H1 (cell line): ENCODE data around the gene XYLB. TPM values are rescaled to one million over a fixed set of nuclear protein-coding genes. Genes with fewer than 3 reads are reported as not detected.

Experiments used
- CTCF ChIA-PET: fragments of 300-600 bp; sonication (Branson Sonifier 250); formaldehyde crosslinking; loops from one replicate; lab custom pipeline; 2021; ENCODE audit not compliant: partially characterized antibody; lab: Charles Lee
- POLR2A ChIA-PET: fragments of 300-600 bp; sonication (Branson Sonifier 250); formaldehyde crosslinking; loops from one replicate; lab custom pipeline; 2021; ENCODE audit warnings: inconsistent platforms; ENCODE audit not compliant: partially characterized antibody; lab: Charles Lee
- DNase-seq, 2 experiments: peaks; one replicate each; pipeline versions ENCODE4 v3.0.0 to v3.0.0-alpha.2; 2010 to 2022; ENCODE audit warnings: low spot score in 2 of 2, low read depth in 1 of 2, mixed read lengths in 1 of 2
- FAIRE-seq: peaks from 2 replicates; lab custom pipeline; 2011; peaks lifted over from hg19 to GRCh38; lab: Jason Lieb, UNC
- H2AFZ ChIP-seq: 2 replicates; pipeline ENCODE4 v1.8.1; 2012; ENCODE audit warnings: low read length, inconsistent platforms
- H2AK5ac ChIP-seq: 2 replicates; pipeline ENCODE4 v1.6.1; 2013; ENCODE audit warnings: low read depth, low read length
- H2BK120ac ChIP-seq: replicated peaks from 2 replicates; pipeline ENCODE3; 2013; ENCODE audit warnings: low read depth, low read length, inconsistent platforms
- H2BK12ac ChIP-seq: 2 replicates; pipeline ENCODE4 v1.6.1; 2013; ENCODE audit warnings: low read depth, low read length
- H2BK15ac ChIP-seq: 2 replicates; pipeline ENCODE4 v1.6.1; 2013; ENCODE audit warnings: low read length
- H2BK20ac ChIP-seq: 2 replicates; pipeline ENCODE4 v1.6.1; 2013; ENCODE audit warnings: low read length
- H2BK5ac ChIP-seq: 2 replicates; pipeline ENCODE4 v1.6.1; 2013; ENCODE audit warnings: low read depth, low read length
- H3K14ac ChIP-seq: 2 replicates; pipeline ENCODE4 v1.6.1; 2013; ENCODE audit warnings: inconsistent platforms; ENCODE audit not compliant: insufficient read length
- H3K18ac ChIP-seq: 2 replicates; pipeline ENCODE4 v1.6.1; 2013; ENCODE audit warnings: low read length; ENCODE audit errors: extremely low read depth
- H3K23ac ChIP-seq: 2 replicates; pipeline ENCODE4 v1.6.1; 2013; ENCODE audit warnings: inconsistent platforms; ENCODE audit not compliant: insufficient read length
- H3K23me2 ChIP-seq: 2 replicates; pipeline ENCODE4 v1.6.1; 2013; ENCODE audit warnings: low read depth, low read length
- H3K27ac ChIP-seq: 2 replicates; pipeline ENCODE4 v1.6.1; 2011; ENCODE audit warnings: low read depth, low read length, inconsistent platforms
- H3K27me3 ChIP-seq, 4 experiments: replicated peaks in 1 of 4; 1 replicate in 1 of 4; 2 replicates in 3 of 4; pipeline versions ENCODE4 v1.6.1 to v1.8.1; 2011 to 2013; ENCODE audit warnings: low read length in 3 of 4, mild to moderate bottlenecking in 3 of 4, inconsistent platforms in 2 of 4, mixed read lengths in 2 of 4, moderate library complexity in 1 of 4; ENCODE audit not compliant: control insufficient read depth in 3 of 4, insufficient read depth in 3 of 4; ENCODE audit errors: extremely low read depth in 1 of 4
- H3K36me3 ChIP-seq, 4 experiments: 2 replicates each; pipeline versions ENCODE4 v1.6.1 to v1.8.1; 2011 to 2013; ENCODE audit warnings: mild to moderate bottlenecking in 4 of 4, low read length in 3 of 4, moderate library complexity in 2 of 4, control low read depth in 1 of 4, inconsistent platforms in 1 of 4; ENCODE audit not compliant: insufficient read depth in 4 of 4, control insufficient read depth in 2 of 4
- H3K4ac ChIP-seq: replicated peaks from 2 replicates; pipeline ENCODE3; 2013; ENCODE audit warnings: low read length, low read depth, mixed read lengths, inconsistent platforms; ENCODE audit not compliant: insufficient read length
- H3K4me1 ChIP-seq, 4 experiments: replicated peaks in 1 of 4; 1 replicate in 1 of 4; 2 replicates in 3 of 4; pipeline versions ENCODE4 v1.6.1 to v1.8.1; 2011 to 2013; ENCODE audit warnings: low read length in 3 of 4, inconsistent platforms in 2 of 4, mixed read lengths in 1 of 4; ENCODE audit not compliant: insufficient read depth in 4 of 4, control insufficient read depth in 3 of 4
- H3K4me2 ChIP-seq, 2 experiments: 2 replicates each; pipeline versions ENCODE4 v1.6.1 to v1.8.1; 2011 to 2013; ENCODE audit warnings: low read depth in 2 of 2, low read length in 2 of 2, control low read depth in 1 of 2, inconsistent platforms in 1 of 2, mild to moderate bottlenecking in 1 of 2; ENCODE audit not compliant: insufficient read depth in 1 of 2
- H3K4me3 ChIP-seq, 4 experiments: fragments of 200-600, 300-600 bp in 1 of 4; sonication (generic), shearing (Covaris generic), sonication (Bioruptor Twin) in 1 of 4; 2 replicates each; pipeline versions ENCODE4 v1.5.1 to v1.8.1; 2011 to 2016; ENCODE audit warnings: low read length in 4 of 4, low read depth in 3 of 4, control low read depth in 2 of 4, inconsistent platforms in 2 of 4, mild to moderate bottlenecking in 2 of 4, mixed read lengths in 1 of 4, moderate library complexity in 1 of 4; ENCODE audit not compliant: insufficient read depth in 2 of 4; ENCODE audit errors: extremely low read depth in 1 of 4
- H3K56ac ChIP-seq: replicated peaks from 2 replicates; pipeline ENCODE3; 2013; ENCODE audit warnings: low read depth, mild to moderate bottlenecking, mixed read lengths, low read length, inconsistent platforms; ENCODE audit not compliant: insufficient read length
- H3K79me1 ChIP-seq: 2 replicates; pipeline ENCODE4 v1.6.1; 2013; ENCODE audit warnings: low read depth, low read length, control low read depth
- H3K79me2 ChIP-seq, 2 experiments: 2 replicates each; pipeline versions ENCODE4 v1.6.1 to v1.8.1; 2012 to 2013; ENCODE audit warnings: low read length in 2 of 2, mild to moderate bottlenecking in 2 of 2, inconsistent platforms in 1 of 2; ENCODE audit not compliant: insufficient read depth in 2 of 2, control insufficient read depth in 1 of 2
- H3K9ac ChIP-seq, 4 experiments: replicated peaks in 1 of 4; 1 replicate in 1 of 4; 2 replicates in 3 of 4; pipeline versions ENCODE4 v1.6.1 to v1.8.1; 2011 to 2013; ENCODE audit warnings: low read depth in 3 of 4, low read length in 3 of 4, control low read depth in 2 of 4, mild to moderate bottlenecking in 2 of 4, moderate library complexity in 2 of 4, inconsistent platforms in 1 of 4; ENCODE audit errors: extremely low read depth in 1 of 4
- H3K9me3 ChIP-seq, 2 experiments: 2 replicates each; pipeline versions ENCODE4 v1.6.1 to v1.8.1; 2012 to 2013; ENCODE audit warnings: mild to moderate bottlenecking in 2 of 2, moderate library complexity in 2 of 2, control low read depth in 1 of 2, inconsistent platforms in 1 of 2, low read depth in 1 of 2, low read length in 1 of 2, mixed read lengths in 1 of 2; ENCODE audit not compliant: insufficient read depth in 2 of 2
- H4K20me1 ChIP-seq, 2 experiments: replicated peaks in 1 of 2; 2 replicates each; pipeline versions ENCODE3 to v1.8.1; 2011 to 2013; ENCODE audit warnings: inconsistent platforms in 2 of 2, low read length in 2 of 2, mild to moderate bottlenecking in 1 of 2; ENCODE audit not compliant: insufficient read depth in 2 of 2, control insufficient read depth in 1 of 2
- H4K5ac ChIP-seq: 2 replicates; pipeline ENCODE4 v1.6.1; 2013; ENCODE audit warnings: low read length, low read depth, mixed read lengths, inconsistent platforms; ENCODE audit not compliant: insufficient read length
- H4K8ac ChIP-seq: 2 replicates; pipeline ENCODE4 v1.8.0; 2013; ENCODE audit warnings: mild to moderate bottlenecking, moderate library complexity, low read length, inconsistent platforms; ENCODE audit not compliant: insufficient read depth; ENCODE audit errors: extremely low read depth
- H4K91ac ChIP-seq: replicated peaks from 2 replicates; pipeline ENCODE3; 2013; ENCODE audit warnings: low read length, mixed read lengths, inconsistent platforms; ENCODE audit not compliant: insufficient read length
- JUN ChIP-seq: IDR thresholded peaks from 2 replicates; pipeline ENCODE4 v1.6.1; 2011; ENCODE audit warnings: low read depth, mild to moderate bottlenecking, improper control_type of control experiment, low read length
- MAX ChIP-seq: IDR thresholded peaks from 2 replicates; pipeline ENCODE4 v1.6.1; 2012; ENCODE audit warnings: inconsistent platforms
- POU5F1 ChIP-seq: IDR thresholded peaks from 2 replicates; pipeline ENCODE4 v1.6.1; 2011; ENCODE audit warnings: low read depth, mild to moderate bottlenecking, low read length, moderate library complexity
- RNF2 ChIP-seq: fragments of 200-900, 300-1000 bp; sonication (generic); IDR thresholded peaks from 2 replicates; pipeline ENCODE4 v1.7.1; 2016; ENCODE audit warnings: borderline replicate concordance, low read depth, mild to moderate bottlenecking, antibody characterized with exemption, low read length; ENCODE audit not compliant: poor library complexity, severe bottlenecking; ENCODE audit errors: missing control alignments
- RXRA ChIP-seq: IDR thresholded peaks from 2 replicates; pipeline ENCODE4 v1.6.1; 2011; ENCODE audit warnings: low read depth, mild to moderate bottlenecking, low read length, moderate library complexity; ENCODE audit not compliant: insufficient read depth
- SIRT6 ChIP-seq: IDR thresholded peaks from one replicate; pipeline ENCODE4 v1.7.1; 2012; ENCODE audit warnings: low read length, inconsistent platforms
- SUZ12 ChIP-seq: fragments of 200-600 bp; sonication (generic); IDR thresholded peaks from 2 replicates; pipeline ENCODE4 v1.6.1; 2012; ENCODE audit warnings: mild to moderate bottlenecking, inconsistent platforms, low read length, moderate library complexity, mixed read lengths
- WGBS, 2 experiments: shearing (Covaris generic) in 1 of 2; methylation state at CpG; one replicate each; pipeline versions ENCODE4 v1.1.6 to v1.1.7; 2013 to 2015; ENCODE audit warnings: low lambda C conversion rate in 2 of 2, mixed read lengths in 2 of 2, inconsistent platforms in 1 of 2, low coverage in 1 of 2, missing lambda C conversion rate in 1 of 2; ENCODE audit not compliant: insufficient replicate concordance in 2 of 2, insufficient coverage in 1 of 2, insufficient read length in 1 of 2; ENCODE audit errors: extremely low coverage in 1 of 2, missing lambda C conversion rate in 1 of 2; 5-methylcytosine and 5-hydroxymethylcytosine counted together
- polyA plus RNA-seq, 7 experiments: library from polyadenylated mRNA; depleted of rRNA in 3 of 7; stranded (reverse) in 5 of 7; unstranded in 2 of 7; fragments of >200 nt in 5 of 7; fragments of 200-250 nt in 2 of 7; gene quantifications; 1 replicate in 5 of 7; 2 replicates in 1 of 7; 4 replicates in 1 of 7; pipeline versions ENCODE4 v1.2.1 to v1.2.3, GENCODE V29; 2011 to 2013; ENCODE audit warnings: missing spikeins in 2 of 7, mixed read lengths in 2 of 7
- total RNA-seq: library from RNA; stranded (reverse); fragmentation: NEBNext Ultra II Directional; extraction: Animal tissue kit (Norgen Biotek cat#: 25700); gene quantifications from 2 replicates; pipeline ENCODE4 v1.2.1, GENCODE V29; 2021

Gene XYLB
- total and polyA plus RNA-seq, 2 of the 8 experiments (the other 6 are each of a cell fraction or from before 2014, with no cell fraction given) = 1.7 to 5.5 TPM

- H3K14ac ChIP-seq = no peak overlapping the region
- H2BK120ac ChIP-seq = no peak overlapping the region
- POLR2A ChIA-PET = interaction anchor here (0.8 kb wide), 1 partner anchor 142 kb away, joined by 3 read pairs; no protein-coding TSS in a partner anchor
- DNase-seq = peak in 1 of 2 experiments; percentile 49
- no peaks in the 10 kb centered on the region for H3K27me3 ChIP-seq
- peak overlapping the region; percentile 65; the same call in 1 of the 2 replicates for H4K8ac ChIP-seq
- H3K23me2 ChIP-seq = no peaks in the 10 kb centered on the region; the same call in 1 of the 2 replicates
- no peak overlapping the region; the same call in 1 of the 2 replicates for H3K18ac ChIP-seq
- no peak overlapping the region for H2BK12ac ChIP-seq
- H2AFZ ChIP-seq = peak overlapping the region; percentile 95
- no peaks in the 10 kb centered on the region for H4K20me1 ChIP-seq
- H3K79me2 ChIP-seq = no peaks in the 10 kb centered on the region
- H3K4me1 ChIP-seq = peaks cover 0 to 4% (median 0%) of the 10 kb centered on the region in 4 experiments; a peak in 2 of 7 replicates
- H2AK5ac ChIP-seq = no peak overlapping the region
- CTCF ChIA-PET = interaction anchor here (0.8 to 3.4 kb wide), 5 partner anchors 9 to 182 kb away, joined by 3 to 22 read pairs (median 6); partner anchors contain the start of genes EXOG and XYLB
- no peak overlapping the region for H2BK5ac ChIP-seq
- no peak overlapping the region for H3K27ac ChIP-seq
- no peak overlapping the region for H2BK15ac ChIP-seq
- H3K9ac ChIP-seq = no peak overlapping the region; a peak in 1 of 7 replicates
- TF ChIP-seq POU5F1 (no peak), RNF2 (no peak), SIRT6 (no peak), SUZ12 (no peak), RXRA (no peak), JUN (0 out of 2 replicates have a peak, but pooled peaks have one; percentile 1), MAX (0 out of 2 replicates have a peak, but pooled peaks have one; percentile 20)
- TF ChIP-seq, all 59 proteins: peak for 2
- Histone ChIP-seq H3K36me3 (no peaks in the 10 kb centered on the region), H3K56ac (no peak overlapping the region), H3K9me3 (no peaks in the 10 kb centered on the region), H2BK20ac (no peak overlapping the region), H4K91ac (no peak overlapping the region), H3K4me3 (no peak overlapping the region), H4K5ac (no peak overlapping the region), H3K23ac (no peak overlapping the region), H3K79me1 (no peaks in the 10 kb centered on the region), H3K4me2 (peak overlapping the region in 1 of 2 experiments; percentile 17; a peak in 1 of 4 replicates), H3K4ac (no peak overlapping the region)
- no peak for FAIRE-seq
- WGBS, 2 experiments = 52% methylated on average over 4 of the region's 4 CpGs; no CpG with 5 or more reads in 1 of the 2 experiments
Observed at GRCh38 chr3:38314112-38314763, 32.3 kb upstream of the XYLB start.
